Measurements from ENCODE around the gene ARMH3. TPM values are rescaled to one million over a fixed set of nuclear protein-coding genes. Genes with fewer than 3 reads are reported as not detected.

The ARMH3 gene
- total and polyA plus RNA-seq, 10 of the 15 experiments (the other 5 are each of a cell fraction or from before 2014, with no cell fraction given), result 13.0 to 33.0 (median 16.4) TPM

DNA sequence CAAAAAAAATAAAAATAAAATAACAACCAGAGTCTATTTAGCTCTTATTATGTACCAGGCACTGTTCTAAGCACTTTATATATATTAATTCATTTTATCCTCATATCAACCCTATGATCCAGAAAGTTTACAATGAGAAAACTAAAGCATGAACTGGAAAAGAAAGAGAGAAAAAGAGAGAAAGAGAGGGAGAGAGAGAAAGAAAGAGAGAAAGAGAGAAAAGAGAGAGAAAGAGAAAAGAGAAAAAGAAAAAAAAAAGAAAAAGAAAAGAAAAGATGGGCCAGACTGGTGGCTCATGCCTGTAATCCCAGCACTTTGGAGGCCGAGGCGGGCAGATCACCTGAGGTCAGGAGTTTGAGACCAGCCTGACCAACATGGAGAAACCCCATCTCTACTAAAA, 9.9 kb downstream of the ARMH3 start (continued):
- TF ChIP-seq GATAD2B (conservative IDR thresholded peaks at IDR 0.05; ENCODE audit: low read depth) (no peak), DPF2 (IDR thresholded peaks at IDR 0.05) (no peak)

DNA sequence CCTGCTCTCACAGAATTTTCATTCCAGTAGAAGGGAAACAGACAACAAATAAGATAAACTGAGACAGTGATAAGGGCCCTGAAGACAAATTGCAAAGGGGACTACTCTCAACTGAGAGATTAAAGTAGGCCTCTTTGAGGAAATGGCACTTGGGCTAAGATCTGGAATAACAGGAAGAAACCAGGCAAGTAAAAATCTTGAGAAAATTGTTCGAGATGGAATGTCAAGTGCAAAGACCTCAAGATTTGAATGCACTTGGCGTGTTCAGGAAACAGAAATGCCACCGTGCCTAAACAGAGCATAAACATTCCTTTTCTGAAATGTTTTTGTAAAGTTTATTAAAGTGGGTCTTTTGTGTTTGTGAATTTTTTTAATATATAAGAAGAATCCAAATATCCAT, 10.7 kb downstream of the ARMH3 start:
- ChIA-PET RAD21 (ENCODE audit: unreplicated experiment) (no interaction called here), SMC1A (ENCODE audit: uncharacterized antibody, unreplicated experiment) (no interaction called here), CTCF (no interaction called here), POLR2A (no interaction called here)
- no peaks in the 10 kb centered on the region for H3K9me3 ChIP-seq (replicated peaks; ENCODE audit: control insufficient read depth, insufficient read depth, low read length)
- no peaks in the 10 kb centered on the region for H4K20me1 ChIP-seq (ENCODE audit: control insufficient read depth, insufficient read depth)
- H3K27ac ChIP-seq (ENCODE audit: control insufficient read depth, insufficient read depth), result no peak overlapping the region
- DNase-seq (ENCODE audit: low read depth, low spot score) (no peak), ATAC-seq (no peak), FAIRE-seq (no peak)
- no peak overlapping the region for H3K9ac ChIP-seq (ENCODE audit: control insufficient read depth, insufficient read depth, low read length)
- TF ChIP-seq, protein P1, sequence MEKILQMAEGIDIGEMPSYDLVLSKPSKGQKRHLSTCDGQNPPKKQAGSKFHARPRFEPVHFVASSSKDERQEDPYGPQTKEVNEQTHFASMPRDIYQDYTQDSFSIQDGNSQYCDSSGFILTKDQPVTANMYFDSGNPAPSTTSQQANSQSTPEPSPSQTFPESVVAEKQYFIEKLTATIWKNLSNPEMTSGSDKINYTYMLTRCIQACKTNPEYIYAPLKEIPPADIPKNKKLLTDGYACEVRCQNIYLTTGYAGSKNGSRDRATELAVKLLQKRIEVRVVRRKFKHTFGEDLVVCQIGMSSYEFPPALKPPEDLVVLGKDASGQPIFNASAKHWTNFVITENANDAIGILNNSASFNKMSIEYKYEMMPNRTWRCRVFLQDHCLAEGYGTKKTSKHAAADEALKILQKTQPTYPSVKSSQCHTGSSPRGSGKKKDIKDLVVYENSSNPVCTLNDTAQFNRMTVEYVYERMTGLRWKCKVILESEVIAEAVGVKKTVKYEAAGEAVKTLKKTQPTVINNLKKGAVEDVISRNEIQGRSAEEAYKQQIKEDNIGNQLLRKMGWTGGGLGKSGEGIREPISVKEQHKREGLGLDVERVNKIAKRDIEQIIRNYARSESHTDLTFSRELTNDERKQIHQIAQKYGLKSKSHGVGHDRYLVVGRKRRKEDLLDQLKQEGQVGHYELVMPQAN (conservative IDR thresholded peaks at IDR 0.05), result no peak
- no peak for TF ChIP-seq MXI1 (IDR thresholded peaks at IDR 0.05; ENCODE audit: low read depth, low read length)
- TF ChIP-seq HDAC6 (IDR thresholded peaks at IDR 0.05; ENCODE audit: unreplicated experiment), result no peak
- no TSS peak for BruUV-seq (replicated peaks)
- WGBS (ENCODE audit: insufficient coverage, insufficient replicate concordance, low lambda C conversion rate, missing lambda C conversion rate), result 64% methylated on average over 3 of the region's 3 CpGs
- intact Hi-C loops (cut with micrococcal nuclease; ENCODE audit: unreplicated experiment), result no loop called here
- no peak overlapping the region for H2AFZ ChIP-seq (ENCODE audit: control insufficient read depth, low read depth, low read length)
- in situ Hi-C loops (cut with MboI), result no loop called here
- H3K27me3 ChIP-seq (replicated peaks in 1 of 2; ENCODE audit: control insufficient read depth in 2 of 2, insufficient read depth in 2 of 2, low read length in 1 of 2), result no peaks in the 10 kb centered on the region
- H3K4me3 ChIP-seq, result no peak overlapping the region
- H3K79me2 ChIP-seq (ENCODE audit: control insufficient read depth, insufficient read depth, low read length), result peaks cover 38% of the 10 kb centered on the region
- no peaks in the 10 kb centered on the region for H3K4me1 ChIP-seq (ENCODE audit: control insufficient read depth, insufficient read depth, low read length)
- H3K36me3 ChIP-seq (ENCODE audit: control insufficient read depth in 2 of 2, insufficient read depth in 2 of 2, low read length in 1 of 2), result no peaks in the 10 kb centered on the region
- no peak overlapping the region for H3K4me2 ChIP-seq (ENCODE audit: control insufficient read depth, insufficient read depth)
